Caco-2 (cell line): Measurements from ENCODE around the gene WNT2B. TPM values are rescaled to one million over a fixed set of nuclear protein-coding genes. Genes with fewer than 3 reads are reported as not detected.

Experiments
- BruUV-seq: library from RNA; stranded (reverse); fragments of 400-500 nt; replicated peaks from 2 replicates; lab custom pipeline; 2021; lab: Mats Ljungman, UMichigan
- CTCF ChIA-PET: fragments of 300-600 bp; sonication (Branson Sonifier 250); formaldehyde crosslinking; loops from one replicate; lab custom pipeline; 2022; ENCODE audit warnings: antibody characterized with exemption; lab: Charles Lee
- POLR2A ChIA-PET: fragments of 300-600 bp; sonication (Branson Sonifier 250); formaldehyde crosslinking; loops from one replicate; lab custom pipeline; 2022; ENCODE audit warnings: antibody characterized with exemption; lab: Charles Lee
- DNase-seq, 2 experiments: peaks; one replicate each; pipeline versions ENCODE4 v3.0.0 to v3.0.0-alpha.2; 2020 to 2022
- H3K27me3 ChIP-seq: replicated peaks from 2 replicates; pipeline ENCODE4 v1.6.0; 2011; ENCODE audit warnings: low read length; ENCODE audit not compliant: control insufficient read depth, insufficient read depth
- H3K36me3 ChIP-seq: 2 replicates; pipeline ENCODE4 v1.5.1; 2011; ENCODE audit warnings: low read length; ENCODE audit not compliant: control insufficient read depth, insufficient read depth
- H3K4me1 ChIP-seq: fragments of 250-450 bp; sonication (Bioruptor Pico); 2 replicates; pipeline ENCODE4 v1.5.1; 2020; ENCODE audit warnings: mild to moderate bottlenecking
- H3K4me3 ChIP-seq: 2 replicates; pipeline ENCODE4 v1.5.1; 2011; ENCODE audit warnings: low read depth, mild to moderate bottlenecking, control low read depth, low read length
- H3K9me3 ChIP-seq: fragments of 250-450 bp; sonication (Bioruptor Pico); 2 replicates; pipeline ENCODE4 v1.5.1; 2020; ENCODE audit warnings: mild to moderate bottlenecking, moderate library complexity
- H3K27ac Mint-ChIP-seq: one replicate; pipeline ENCODE4 v1.8.0; 2022; ENCODE audit warnings: mixed read lengths; ENCODE audit not compliant: unreplicated experiment
- H3K27me3 Mint-ChIP-seq: one replicate; pipeline ENCODE4 v1.8.0; 2022; ENCODE audit warnings: mixed read lengths; ENCODE audit not compliant: insufficient read depth, unreplicated experiment
- H3K36me3 Mint-ChIP-seq: one replicate; pipeline ENCODE4 v1.8.0; 2022; ENCODE audit warnings: mild to moderate bottlenecking, mixed read lengths; ENCODE audit not compliant: insufficient read depth, unreplicated experiment
- H3K4me1 Mint-ChIP-seq: one replicate; pipeline ENCODE4 v1.8.0; 2022; ENCODE audit warnings: low read depth, mixed read lengths; ENCODE audit not compliant: unreplicated experiment
- H3K4me3 Mint-ChIP-seq: one replicate; pipeline ENCODE4 v1.8.0; 2022; ENCODE audit warnings: mild to moderate bottlenecking, moderate library complexity, mixed read lengths; ENCODE audit not compliant: unreplicated experiment
- H3K9me3 Mint-ChIP-seq: one replicate; pipeline ENCODE4 v1.8.0; 2022; ENCODE audit warnings: mixed read lengths; ENCODE audit not compliant: unreplicated experiment
- intact Hi-C: fragments of 100-400 bp; cut with micrococcal nuclease; formaldehyde crosslinking; loops from one replicate; pipeline ENCODE4 v1.10.0; 2022; ENCODE audit not compliant: unreplicated experiment
- total RNA-seq: library from RNA; stranded (reverse); gene quantifications from 2 replicates; pipeline ENCODE4 v1.2.3, GENCODE V29; 2022
- TF ChIP-seq, protein P1 (sequence below), 2 experiments: fragments of 200-600 bp in 1 of 2; IDR thresholded peaks; 1 replicate in 1 of 2; 2 replicates in 1 of 2; pipeline versions ENCODE4 v1.5.1 to v1.8.0; 2011 to 2022; ENCODE audit warnings: antibody characterized with exemption in 1 of 2, control low read depth in 1 of 2, inconsistent platforms in 1 of 2, low read depth in 1 of 2, low read length in 1 of 2, mild to moderate bottlenecking in 1 of 2, moderate library complexity in 1 of 2; ENCODE audit not compliant: insufficient read depth in 1 of 2, severe bottlenecking in 1 of 2, unreplicated experiment in 1 of 2

WNT2B gene
- total RNA-seq, 1 experiment from 2014 or later, result 0.70 TPM

DNA sequence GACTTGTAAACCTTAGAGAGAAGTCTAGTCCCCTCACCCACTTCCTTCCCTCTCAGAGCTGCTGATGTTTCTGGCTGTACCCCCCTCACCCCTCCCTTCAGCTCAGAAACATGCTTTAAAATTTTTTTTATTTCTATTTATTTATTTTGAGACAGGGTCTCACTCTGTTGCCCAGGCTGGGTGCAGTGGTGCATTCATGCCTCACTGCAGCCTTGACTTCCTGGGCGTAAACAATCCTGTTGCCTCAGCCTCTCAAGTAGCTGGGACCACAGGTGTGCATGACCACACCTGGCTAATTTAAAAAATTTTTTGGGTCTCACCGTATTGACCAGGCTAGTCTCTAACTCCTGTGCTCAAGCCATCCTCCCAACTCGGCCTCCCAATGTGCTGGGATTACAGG lies 2.9 kb upstream of the WNT2B start:
- H3K4me1 ChIP-seq, result no peaks in the 10 kb centered on the region
- Mint-ChIP-seq H3K4me3 (no peak overlapping the region), H3K4me1 (no peaks in the 10 kb centered on the region), H3K36me3 (no peaks in the 10 kb centered on the region), H3K27ac (no peak overlapping the region), H3K9me3 (no peaks in the 10 kb centered on the region), H3K27me3 (peaks cover 11% of the 10 kb centered on the region)
- no peak overlapping the region for H3K4me3 ChIP-seq
- TF ChIP-seq, protein P1, sequence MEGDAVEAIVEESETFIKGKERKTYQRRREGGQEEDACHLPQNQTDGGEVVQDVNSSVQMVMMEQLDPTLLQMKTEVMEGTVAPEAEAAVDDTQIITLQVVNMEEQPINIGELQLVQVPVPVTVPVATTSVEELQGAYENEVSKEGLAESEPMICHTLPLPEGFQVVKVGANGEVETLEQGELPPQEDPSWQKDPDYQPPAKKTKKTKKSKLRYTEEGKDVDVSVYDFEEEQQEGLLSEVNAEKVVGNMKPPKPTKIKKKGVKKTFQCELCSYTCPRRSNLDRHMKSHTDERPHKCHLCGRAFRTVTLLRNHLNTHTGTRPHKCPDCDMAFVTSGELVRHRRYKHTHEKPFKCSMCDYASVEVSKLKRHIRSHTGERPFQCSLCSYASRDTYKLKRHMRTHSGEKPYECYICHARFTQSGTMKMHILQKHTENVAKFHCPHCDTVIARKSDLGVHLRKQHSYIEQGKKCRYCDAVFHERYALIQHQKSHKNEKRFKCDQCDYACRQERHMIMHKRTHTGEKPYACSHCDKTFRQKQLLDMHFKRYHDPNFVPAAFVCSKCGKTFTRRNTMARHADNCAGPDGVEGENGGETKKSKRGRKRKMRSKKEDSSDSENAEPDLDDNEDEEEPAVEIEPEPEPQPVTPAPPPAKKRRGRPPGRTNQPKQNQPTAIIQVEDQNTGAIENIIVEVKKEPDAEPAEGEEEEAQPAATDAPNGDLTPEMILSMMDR (IDR thresholded peaks at IDR 0.05; ENCODE audit: insufficient read depth in 1 of 2, low read depth in 1 of 2, low read length in 1 of 2, severe bottlenecking in 1 of 2, unreplicated experiment in 1 of 2), result no peak
- no peak for DNase-seq
- intact Hi-C loops, result no loop called here
- no peaks in the 10 kb centered on the region for H3K9me3 ChIP-seq
- CTCF ChIA-PET, result no interaction called here
- BruUV-seq, result no TSS peak
- POLR2A ChIA-PET, result no interaction called here
- no peaks in the 10 kb centered on the region for H3K27me3 ChIP-seq
- H3K36me3 ChIP-seq, result no peaks in the 10 kb centered on the region

DNA sequence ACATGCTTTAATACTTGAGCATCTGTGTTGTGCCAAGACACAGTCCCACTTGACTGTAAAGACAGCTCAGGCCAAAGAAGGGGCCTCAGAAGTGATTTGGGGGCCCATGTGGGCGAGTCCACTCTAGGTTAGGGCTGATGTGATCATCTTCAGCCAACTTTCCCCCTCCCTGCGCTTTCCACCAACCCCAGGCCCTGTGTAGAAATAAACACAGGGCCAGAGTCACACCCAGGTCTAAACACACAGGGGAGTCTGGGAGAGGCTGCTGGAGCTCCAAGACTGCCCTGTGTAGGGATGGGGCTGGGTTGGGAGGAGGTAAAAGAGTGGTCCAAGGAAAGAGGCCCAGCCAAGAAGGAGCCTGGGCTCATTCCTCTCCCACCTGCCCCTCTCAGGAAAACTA lies 2.5 kb upstream of the WNT2B start:
- BruUV-seq, result no TSS peak
- H3K4me3 Mint-ChIP-seq, result no peak overlapping the region
- H3K36me3 Mint-ChIP-seq, result no peaks in the 10 kb centered on the region
- Histone ChIP-seq H3K36me3 (no peaks in the 10 kb centered on the region), H3K27me3 (no peaks in the 10 kb centered on the region), H3K4me1 (no peaks in the 10 kb centered on the region), H3K4me3 (no peak overlapping the region), H3K9me3 (no peaks in the 10 kb centered on the region)
- TF ChIP-seq, protein P1 (IDR thresholded peaks at IDR 0.05; ENCODE audit: insufficient read depth in 1 of 2, low read depth in 1 of 2, low read length in 1 of 2, severe bottlenecking in 1 of 2, unreplicated experiment in 1 of 2), result no peak
- intact Hi-C loops, result no loop called here
- H3K27me3 Mint-ChIP-seq, result peaks cover 11% of the 10 kb centered on the region
- no peaks in the 10 kb centered on the region for H3K4me1 Mint-ChIP-seq
- DNase-seq, result no peak
- CTCF ChIA-PET, result no interaction called here
- H3K27ac Mint-ChIP-seq, result no peak overlapping the region
- no peaks in the 10 kb centered on the region for H3K9me3 Mint-ChIP-seq
- POLR2A ChIA-PET, result no interaction called here

DNA sequence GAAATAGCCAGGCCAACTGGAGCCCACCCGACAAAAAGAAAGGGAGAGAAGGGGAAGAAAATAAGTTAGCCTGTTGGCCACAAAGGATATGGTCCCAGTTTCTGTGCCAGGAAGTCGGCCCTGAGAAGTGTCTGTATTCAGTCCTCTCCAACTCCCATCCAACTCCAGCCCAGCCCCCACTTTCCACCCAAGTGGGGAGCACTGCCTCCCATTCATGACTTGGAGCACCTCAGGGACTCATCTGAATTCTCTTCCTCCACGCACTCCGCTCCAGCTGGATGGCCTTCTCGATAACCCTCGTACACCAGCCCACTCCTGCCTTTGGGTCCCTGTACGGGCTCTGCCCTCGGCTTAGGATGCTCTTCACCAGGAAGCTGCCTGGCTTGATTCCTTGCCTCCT lies 2.0 kb upstream of the WNT2B start:
- Histone ChIP-seq H3K36me3 (no peaks in the 10 kb centered on the region), H3K4me3 (no peak overlapping the region), H3K4me1 (no peaks in the 10 kb centered on the region), H3K9me3 (no peaks in the 10 kb centered on the region), H3K27me3 (no peaks in the 10 kb centered on the region)
- no TSS peak for BruUV-seq
- H3K9me3 Mint-ChIP-seq, result no peaks in the 10 kb centered on the region
- ChIA-PET CTCF (no interaction called here), POLR2A (no interaction called here)
- H3K27me3 Mint-ChIP-seq, result peaks cover 11% of the 10 kb centered on the region
- TF ChIP-seq, protein P1 (IDR thresholded peaks at IDR 0.05; ENCODE audit: insufficient read depth in 1 of 2, low read depth in 1 of 2, low read length in 1 of 2, severe bottlenecking in 1 of 2, unreplicated experiment in 1 of 2), result no peak
- intact Hi-C loops, result no loop called here
- no peaks in the 10 kb centered on the region for H3K4me1 Mint-ChIP-seq
- H3K27ac Mint-ChIP-seq, result no peak overlapping the region
- no peak overlapping the region for H3K4me3 Mint-ChIP-seq
- H3K36me3 Mint-ChIP-seq, result no peaks in the 10 kb centered on the region
- no peak for DNase-seq
